OCI-LY1 (cell line): ENCODE measurements around the gene PCDHB5.

Source experiments
- H2AFZ ChIP-seq: fragments of 200-600 bp; sonication (generic), shearing (Covaris generic); 2 replicates; pipeline ENCODE4 v1.6.0; 2014; ENCODE audit warnings: antibody characterized with exemption, mild to moderate bottlenecking, low read length
- H3F3A ChIP-seq: fragments of 200-600 bp; sonication (generic), shearing (Covaris generic); 2 replicates; pipeline ENCODE4 v1.6.0; 2014; ENCODE audit warnings: mild to moderate bottlenecking, antibody characterized with exemption, low read length, moderate library complexity; ENCODE audit not compliant: insufficient read depth
- H3K27ac ChIP-seq: fragments of 200-600 bp; sonication (generic); 2 replicates; pipeline ENCODE4 v1.5.1; 2014; ENCODE audit warnings: low read length, mixed run types, mild to moderate bottlenecking, low read depth; ENCODE audit not compliant: poor library complexity, severe bottlenecking
- H3K27me3 ChIP-seq: fragments of 200-600 bp; sonication (generic); 2 replicates; pipeline ENCODE4 v1.6.0; 2014; ENCODE audit warnings: antibody characterized with exemption, mild to moderate bottlenecking, low read length, moderate library complexity; ENCODE audit not compliant: insufficient read depth
- H3K36me3 ChIP-seq: fragments of 200-600 bp; sonication (generic); 2 replicates; pipeline ENCODE4 v1.6.1; 2014; ENCODE audit warnings: mild to moderate bottlenecking, antibody characterized with exemption, low read length, moderate library complexity, mixed read lengths; ENCODE audit not compliant: insufficient read depth
- H3K4me1 ChIP-seq: fragments of 200-600 bp; sonication (generic); 2 replicates; pipeline ENCODE4 v1.5.1; 2014; ENCODE audit warnings: mild to moderate bottlenecking, low read length, moderate library complexity; ENCODE audit not compliant: insufficient read depth, severe bottlenecking
- H3K4me2 ChIP-seq: fragments of 200-600 bp; sonication (generic), shearing (Covaris generic); 2 replicates; pipeline ENCODE4 v1.6.1; 2014; ENCODE audit warnings: low read length
- H3K4me3 ChIP-seq: fragments of 200-600 bp; sonication (generic); 2 replicates; pipeline ENCODE4 v1.5.1; 2014; ENCODE audit warnings: low read length, low read depth, mild to moderate bottlenecking, mixed read lengths; ENCODE audit not compliant: poor library complexity, severe bottlenecking
- H3K79me2 ChIP-seq: fragments of 200-600 bp; shearing (Covaris generic); 2 replicates; pipeline ENCODE4 v1.6.1; 2016; ENCODE audit warnings: mixed run types, low read length, mixed read lengths; ENCODE audit not compliant: insufficient read depth
- H3K9ac ChIP-seq: fragments of 200-600 bp; sonication (generic), shearing (Covaris generic); 2 replicates; pipeline ENCODE4 v1.6.1; 2014; ENCODE audit warnings: mild to moderate bottlenecking, low read length, mixed read lengths
- H3K9me2 ChIP-seq: fragments of 200-600 bp; sonication (generic), shearing (Covaris generic); 2 replicates; pipeline ENCODE4 v1.6.1; 2014; ENCODE audit warnings: low read depth, mild to moderate bottlenecking, low read length, mixed read lengths
- H3K9me3 ChIP-seq: fragments of 200-600 bp; shearing (Covaris generic); 2 replicates; pipeline ENCODE4 v1.6.1; 2014; ENCODE audit warnings: low read length, mixed read lengths
- H4K20me1 ChIP-seq: fragments of 200-600 bp; sonication (generic), shearing (Covaris generic); 2 replicates; pipeline ENCODE4 v1.6.0; 2016; ENCODE audit warnings: mild to moderate bottlenecking, low read length; ENCODE audit not compliant: insufficient read depth
- CTCF ChIP-seq: fragments of 200-600 bp; sonication (generic), shearing (Covaris generic); IDR thresholded peaks from 2 replicates; pipeline ENCODE4 v1.5.1; 2017; ENCODE audit warnings: mild to moderate bottlenecking, antibody characterized with exemption, low read length, moderate library complexity, mixed read lengths
- EZH2 ChIP-seq: fragments of 200-600 bp; sonication (generic), shearing (Covaris generic); IDR thresholded peaks from 2 replicates; pipeline ENCODE4 v1.8.0; 2017; ENCODE audit warnings: borderline replicate concordance, mixed run types, mild to moderate bottlenecking, antibody characterized with exemption, low read length, moderate library complexity, mixed read lengths

Gene PCDHB5

GRCh38 chr5:141105350-141105749 is 29.7 kb upstream of the PCDHB5 start:
- no peak for TF ChIP-seq CTCF
- no peak for TF ChIP-seq EZH2
- Histone ChIP-seq H2AFZ (no peak overlapping the region), H3K27me3 (no peaks in the 10 kb centered on the region)

GRCh38 chr5:141119250-141119649 is 15.8 kb upstream of the PCDHB5 start:
- Histone ChIP-seq H3K27me3 (no peaks in the 10 kb centered on the region), H3K4me1 (no peaks in the 10 kb centered on the region), H2AFZ (no peak overlapping the region), H4K20me1 (no peaks in the 10 kb centered on the region), H3K4me2 (no peak overlapping the region), H3K27ac (no peak overlapping the region), H3K4me3 (no peak overlapping the region), H3K79me2 (no peaks in the 10 kb centered on the region), H3K9me2 (no peaks in the 10 kb centered on the region), H3K9me3 (0 out of 2 replicates have a peak, but pooled peaks cover 3% of the 10 kb centered on the region), H3F3A (no peaks in the 10 kb centered on the region), H3K9ac (no peak overlapping the region), H3K36me3 (no peaks in the 10 kb centered on the region)
- TF ChIP-seq EZH2 (no peak), CTCF (no peak)

More at GRCh38 chr5:141105350-141105749, 29.7 kb upstream of the PCDHB5 start:
- no peaks in the 10 kb centered on the region for H3K4me1 ChIP-seq
- no peaks in the 10 kb centered on the region for H3K9me3 ChIP-seq
- H3F3A ChIP-seq = no peaks in the 10 kb centered on the region
- H3K36me3 ChIP-seq = no peaks in the 10 kb centered on the region
- no peaks in the 10 kb centered on the region for H3K9me2 ChIP-seq
- H3K4me3 ChIP-seq = no peak overlapping the region
- no peak overlapping the region for H3K9ac ChIP-seq
- no peak overlapping the region for H3K4me2 ChIP-seq
- H3K27ac ChIP-seq = no peak overlapping the region
- no peaks in the 10 kb centered on the region for H4K20me1 ChIP-seq
- no peaks in the 10 kb centered on the region for H3K79me2 ChIP-seq

- Histone ChIP-seq H3K27ac (no peak within 1 kb of the TSS), H3K4me3 (no peak within 1 kb of the TSS), H3K9ac (no peak within 1 kb of the TSS), H3K79me2 (no peaks in the 10 kb centered on the region), H2AFZ (no peak within 1 kb of the TSS), H3K4me1 (no peaks in the 10 kb centered on the region), H3K9me2 (no peaks in the 10 kb centered on the region), H3K4me2 (no peak within 1 kb of the TSS), H3F3A (no peaks in the 10 kb centered on the region), H3K27me3 (no peaks in the 10 kb centered on the region), H3K9me3 (0 out of 2 replicates have a peak, but pooled peaks cover 2% of the 10 kb centered on the region), H3K36me3 (no peaks in the 10 kb centered on the region), H4K20me1 (no peaks in the 10 kb centered on the region)
- TF ChIP-seq EZH2 (no peak), CTCF (no peak)
Observed at GRCh38 chr5:141121563-141121962, 13.4 kb upstream of the PCDHB5 start, which contains the start of gene PCDHB4. Gene PCDHB4, plus strand, starts transcription at chr5:141121818. Its CDS starts 181 bp downstream, at chr5:141121999.
